COLO829 (cell line): ENCODE data around the gene DCLRE1C.
A peak's percentile ranks its signal among the peaks of the same experiment; 100 is the strongest.
"Not testable (repeated sequence)": the region's sequence is repeated elsewhere in the genome, so short reads cannot be mapped to it uniquely, and the experiment has no call there.

Source experiments
- DNase-seq: peaks from one replicate; pipeline ENCODE4 v3.0.0; 2012; ENCODE audit warnings: low spot score

DCLRE1C gene

GRCh38 chr10:14942950-14943338 lies 11.0 kb downstream of the DCLRE1C start:
- not testable (repeated sequence) for DNase-seq

DNA sequence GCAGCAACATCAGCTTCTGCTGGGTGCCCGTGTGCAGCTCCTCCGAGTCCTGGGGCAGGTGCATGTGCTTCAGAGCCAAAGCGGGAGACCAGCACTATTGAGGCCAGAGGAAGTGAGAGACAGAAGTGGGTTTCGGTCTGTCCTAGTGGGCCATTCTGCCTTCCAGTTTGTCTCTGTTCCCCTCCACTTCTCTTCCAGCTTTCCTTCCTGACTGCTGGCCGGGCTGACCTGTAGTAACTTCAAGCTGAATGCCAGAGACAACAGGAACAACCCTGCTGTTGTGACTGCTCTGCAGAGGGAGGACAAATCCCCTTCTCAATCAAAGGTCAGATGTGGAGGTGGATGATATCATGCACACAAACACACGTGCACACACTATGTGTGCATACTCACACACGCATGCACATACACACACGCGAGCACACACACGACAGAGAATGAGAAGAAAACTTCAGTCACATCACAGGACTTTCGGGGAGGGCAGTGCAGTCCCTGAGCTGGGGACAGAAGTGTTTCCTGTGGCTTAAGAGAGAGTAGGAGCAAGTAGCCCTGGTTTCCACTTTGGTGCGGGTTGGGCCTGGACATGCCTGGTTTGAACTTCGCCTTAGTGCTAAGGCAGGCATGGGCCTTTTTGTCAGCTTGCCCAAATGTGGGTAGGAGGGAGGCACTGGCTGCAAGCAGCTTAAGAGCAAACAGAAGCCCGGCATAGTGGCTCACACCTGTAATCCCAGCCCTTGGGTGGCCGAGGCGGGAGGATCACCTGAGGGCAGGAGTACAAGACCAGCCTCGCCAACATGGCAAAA lies 11.5 kb downstream of the DCLRE1C start:
- DNase-seq, result not testable (repeated sequence)

GRCh38 chr10:14938971-14939370 lies 14.9 kb downstream of the DCLRE1C start:
- not testable (repeated sequence) for DNase-seq

- peak; percentile 96 for DNase-seq
Measured at GRCh38 chr10:14936584-14936983, 17.3 kb downstream of the DCLRE1C start.

DNA sequence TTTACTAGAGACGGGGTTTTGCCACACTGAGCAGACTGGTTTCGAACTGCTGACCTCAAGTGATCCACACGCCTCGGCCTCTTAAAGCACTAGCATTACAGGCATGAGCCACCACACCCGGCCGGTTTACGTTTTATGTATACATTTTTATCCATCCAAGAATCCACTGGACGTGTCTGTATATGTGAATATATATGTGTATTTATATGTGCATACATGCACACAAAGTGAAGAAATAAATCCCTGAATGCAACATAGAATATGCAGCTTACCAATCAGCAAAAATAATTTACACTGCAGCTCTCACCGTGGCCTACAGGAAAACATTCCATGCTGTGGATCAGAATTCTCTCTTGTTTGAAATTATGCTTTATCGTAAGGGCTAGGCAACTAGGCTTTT lies 23.3 kb downstream of the DCLRE1C start:
- no peak for DNase-seq

DNA sequence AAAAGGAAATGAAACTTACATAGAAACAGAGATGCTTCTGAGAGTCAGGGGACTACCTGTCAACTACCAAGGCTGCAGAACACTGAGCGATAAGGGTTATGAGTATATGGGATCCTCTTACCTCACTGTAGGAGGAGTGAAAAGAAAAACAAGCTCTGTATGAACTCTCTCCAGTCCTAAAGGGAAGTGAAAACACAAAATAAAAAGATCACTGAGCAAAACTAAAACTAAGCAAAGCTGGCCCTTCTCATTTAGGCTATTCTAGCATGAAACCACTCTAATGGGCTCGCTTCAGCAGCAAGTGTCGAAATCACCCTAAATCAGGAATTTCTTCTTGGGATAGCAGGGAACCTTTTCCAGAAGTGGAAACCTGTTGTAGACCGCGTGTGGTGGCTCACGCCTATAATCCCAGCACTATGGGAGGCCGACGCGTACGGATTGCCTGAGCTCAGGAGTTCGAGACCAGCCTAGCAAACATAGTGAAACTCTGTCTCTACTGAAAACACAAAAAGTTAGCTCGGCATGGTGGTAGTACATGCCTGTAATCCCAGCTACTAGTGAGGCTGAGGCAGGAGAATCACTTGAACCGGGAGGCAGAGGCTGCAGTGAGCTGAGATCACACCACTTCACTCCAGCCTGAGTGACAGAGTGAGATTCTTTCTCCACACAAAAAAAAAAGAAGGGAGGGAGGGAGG lies 27.0 kb downstream of the DCLRE1C start:
- no peak for DNase-seq

- no peak for DNase-seq
Measured at GRCh38 chr10:14926061-14926470, 27.8 kb downstream of the DCLRE1C start.

DNA sequence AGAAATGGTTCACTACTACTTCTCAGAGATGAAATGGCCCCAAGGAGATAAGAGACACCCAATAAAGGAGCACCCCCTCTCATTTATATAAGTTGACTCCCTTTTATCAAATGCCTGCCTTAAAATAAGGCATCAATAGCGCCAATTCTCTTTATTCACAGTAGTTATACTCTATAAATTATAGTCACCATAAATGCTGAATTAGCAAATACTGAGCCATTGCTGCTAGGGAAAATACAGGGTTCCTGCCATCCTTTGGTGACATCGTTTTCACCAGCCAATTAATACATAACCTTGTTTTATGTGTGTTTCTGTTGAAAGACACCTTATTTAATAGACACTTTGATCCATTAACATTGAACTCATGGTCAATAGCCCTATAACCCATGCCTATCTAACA lies 28.6 kb downstream of the DCLRE1C start:
- no peak for DNase-seq

GRCh38 chr10:14924013-14924412 lies 29.9 kb downstream of the DCLRE1C start:
- DNase-seq, result no peak

DNA sequence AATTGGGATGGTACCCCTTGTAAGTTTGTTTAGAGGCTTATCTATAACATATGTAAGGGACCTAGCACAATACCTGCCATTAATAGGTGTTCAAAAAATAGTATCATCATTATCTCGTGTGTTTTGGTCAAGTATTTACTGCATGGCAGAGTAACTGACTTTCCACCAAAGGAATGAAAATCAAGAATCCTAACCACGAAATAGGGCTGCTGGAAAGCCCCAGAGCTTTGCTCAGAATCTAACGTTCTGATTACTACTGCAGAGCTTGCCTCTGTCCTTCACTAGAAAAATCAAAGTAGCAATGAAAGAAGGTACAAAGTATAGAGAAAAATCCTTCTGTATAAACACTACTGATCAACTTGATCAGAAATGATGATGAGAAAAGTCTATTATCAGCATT lies 34.9 kb downstream of the DCLRE1C start:
- DNase-seq, result no peak

GRCh38 chr10:14917827-14918226 lies 36.1 kb downstream of the DCLRE1C start:
- DNase-seq, result no peak

- DNase-seq, result no peak
Measured at GRCh38 chr10:14916600-14916999, 37.3 kb downstream of the DCLRE1C start.

- no peak for DNase-seq
Measured at GRCh38 chr10:14911801-14912200, 42.1 kb downstream of the DCLRE1C start.

DNA sequence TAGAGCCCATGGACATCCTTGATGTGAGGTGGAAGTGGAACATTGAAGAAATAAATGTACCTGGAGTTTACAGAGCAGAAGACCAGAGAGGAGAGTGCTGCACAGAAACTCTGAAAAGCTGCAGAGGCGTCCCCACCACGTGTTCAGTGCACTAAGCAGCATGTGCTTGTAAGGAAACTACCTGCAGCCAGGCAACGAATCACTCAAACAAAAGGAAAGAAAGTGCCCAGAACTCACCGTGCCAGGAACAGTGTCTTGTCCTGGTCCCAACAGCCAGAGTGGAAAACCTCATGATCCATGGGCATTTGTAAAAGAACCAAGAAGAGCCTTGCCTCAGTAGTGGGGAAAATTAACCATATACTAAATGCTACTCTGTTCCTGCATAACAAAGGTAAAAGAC lies 42.9 kb downstream of the DCLRE1C start:
- no peak for DNase-seq

- DNase-seq, result no peak
Measured at GRCh38 chr10:14909101-14909500, 44.8 kb downstream of the DCLRE1C start.

DNA sequence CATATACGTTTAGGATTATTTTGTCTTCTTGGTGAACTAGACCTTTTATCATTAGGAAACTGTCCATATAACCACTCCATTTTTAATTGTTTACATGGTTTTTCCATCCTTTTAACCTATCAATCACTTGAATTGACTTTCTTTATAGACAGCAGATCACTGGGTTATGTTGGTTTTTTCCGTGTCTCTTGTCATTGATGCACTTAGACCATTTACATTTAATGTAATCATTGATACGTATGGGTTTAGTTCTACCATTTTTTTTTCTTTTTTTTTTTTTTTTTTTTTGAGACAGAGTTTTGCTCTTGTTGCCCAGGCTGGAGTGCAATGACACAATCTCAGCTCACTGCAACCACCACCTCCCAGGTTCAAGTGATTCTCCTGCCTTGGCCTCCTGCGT lies 46.3 kb downstream of the DCLRE1C start:
- DNase-seq, result not testable (repeated sequence)

- no peak for DNase-seq
Measured at GRCh38 chr10:14906765-14907164, 47.1 kb downstream of the DCLRE1C start.

DNA sequence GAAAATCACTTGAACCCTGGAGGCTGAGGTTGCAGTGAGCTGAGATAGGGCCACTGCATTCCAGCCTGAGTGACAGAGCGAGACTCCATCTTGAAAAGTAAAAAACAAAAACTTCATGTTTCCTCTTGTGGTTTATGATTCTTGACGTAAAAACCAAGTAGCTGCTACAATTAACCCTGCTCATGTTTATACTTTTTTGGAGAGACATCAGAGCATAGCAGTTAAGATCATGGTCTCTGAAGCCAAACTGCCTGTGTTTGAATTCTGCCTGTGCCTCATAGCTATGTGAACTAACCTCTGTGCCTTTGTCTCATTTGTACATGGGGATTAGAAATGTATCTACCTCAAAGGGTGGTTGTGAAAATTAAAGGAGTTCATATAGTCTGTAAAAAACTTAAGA lies 48.0 kb downstream of the DCLRE1C start:
- no peak for DNase-seq

GRCh38 chr10:14904864-14905263 lies 49.0 kb downstream of the DCLRE1C start:
- DNase-seq, result no peak

DNA sequence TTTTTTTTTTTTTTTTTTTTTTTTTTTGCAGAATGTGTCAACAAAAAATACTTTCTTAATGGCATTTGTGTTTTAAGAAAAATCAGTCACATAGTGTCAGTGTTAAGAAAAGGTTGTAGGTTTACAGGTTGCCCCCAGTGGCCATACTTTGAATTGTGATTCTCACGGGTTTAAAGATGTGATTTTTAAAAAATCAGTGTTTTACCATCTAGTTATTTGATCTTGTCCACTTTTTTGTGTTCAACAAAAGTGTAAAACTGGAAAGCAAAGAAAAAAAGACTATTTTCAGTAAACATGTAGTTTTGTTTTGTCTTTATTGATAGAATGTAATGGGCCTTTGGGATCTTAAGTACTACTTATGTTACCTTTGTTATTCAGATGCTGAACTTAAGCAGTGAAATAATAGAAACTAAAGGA lies 49.6 kb downstream of the DCLRE1C start:
- DNase-seq, result peak; percentile 18

- no peak for DNase-seq
Measured at GRCh38 chr10:14891151-14891550, 62.7 kb downstream of the DCLRE1C start.

DNA sequence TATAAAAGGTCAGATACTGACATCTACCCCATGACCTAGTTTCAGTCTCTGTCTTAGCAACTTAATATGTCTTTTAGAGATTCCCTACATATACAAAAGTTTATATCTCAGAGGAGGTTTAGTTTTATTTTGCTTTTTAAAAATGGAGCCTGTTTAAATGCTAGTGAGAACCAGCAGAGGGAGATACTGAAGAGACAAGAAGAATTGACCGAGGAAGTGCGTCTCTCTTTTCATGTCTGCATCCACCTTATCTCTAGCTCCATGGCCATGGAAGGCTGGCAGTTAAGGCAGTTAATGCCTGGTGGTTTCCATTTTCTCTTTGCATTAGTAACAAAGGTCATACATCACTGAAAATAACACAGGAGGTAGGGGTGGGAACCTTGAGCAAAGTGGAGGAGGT lies 64.6 kb downstream of the DCLRE1C start:
- DNase-seq, result peak; percentile 7

- no peak for DNase-seq
Measured at GRCh38 chr10:14884082-14884481, 69.8 kb downstream of the DCLRE1C start.

- DNase-seq, result peak; percentile 1
Measured at GRCh38 chr10:14880229-14880628, 73.7 kb downstream of the DCLRE1C start.
